PC-3 (cell line): ENCODE results near the gene CSMD2. TPM values are rescaled to one million over a fixed set of nuclear protein-coding genes. Genes with fewer than 3 reads are reported as not detected.

ENCODE experiments used
- ATAC-seq: fragments of 200-7000 bp; cut with Tn5 transposase; 2 replicates; pipeline ENCODE4 v1.9.1; 2020; ENCODE audit warnings: mild to moderate bottlenecking, moderate library complexity
- BruUV-seq: library from RNA; stranded (reverse); fragments of 400-500 nt; replicated peaks from 2 replicates; lab custom pipeline; 2021; lab: Mats Ljungman, UMichigan
- CTCF ChIA-PET: fragments of 300-600 bp; sonication (Branson Sonifier 250); formaldehyde crosslinking; loops from one replicate; lab custom pipeline; 2022; ENCODE audit warnings: antibody characterized with exemption; lab: Charles Lee
- POLR2A ChIA-PET: fragments of 300-600 bp; sonication (Branson Sonifier 250); formaldehyde crosslinking; loops from one replicate; lab custom pipeline; 2022; ENCODE audit warnings: antibody characterized with exemption; ENCODE audit not compliant: unreplicated experiment; lab: Charles Lee
- DNase-seq: peaks from one replicate; pipeline ENCODE4 v3.0.0-alpha.2; 2015
- H2AFZ ChIP-seq: fragments of 300-600 bp; sonication (generic); 2 replicates; pipeline ENCODE4 v1.6.0; 2016; ENCODE audit warnings: antibody characterized with exemption, low read length
- H3F3A ChIP-seq: fragments of 300-600 bp; sonication (generic); one replicate; pipeline ENCODE4 v1.6.0; 2017; ENCODE audit warnings: antibody characterized with exemption, low read length, control low read depth, mild to moderate bottlenecking; ENCODE audit not compliant: unreplicated experiment
- H3K27ac ChIP-seq: fragments of 300-600 bp; sonication (generic); 2 replicates; pipeline ENCODE4 v1.5.1; 2016; ENCODE audit warnings: mild to moderate bottlenecking, low read length
- H3K27me3 ChIP-seq: fragments of 300-600 bp; sonication (generic); 2 replicates; pipeline ENCODE4 v1.6.1; 2016; ENCODE audit warnings: low read length, mixed read lengths
- H3K36me3 ChIP-seq: fragments of 300-600 bp; sonication (generic); 2 replicates; pipeline ENCODE4 v1.6.1; 2016; ENCODE audit warnings: low read depth, mixed run types, low read length, mixed read lengths
- H3K4me1 ChIP-seq: fragments of 300-600 bp; sonication (generic); 2 replicates; pipeline ENCODE4 v1.5.1; 2016; ENCODE audit warnings: low read length; ENCODE audit not compliant: insufficient read depth
- H3K4me2 ChIP-seq: fragments of 300-600 bp; sonication (generic); 2 replicates; pipeline ENCODE4 v1.6.0; 2016; ENCODE audit warnings: low read length
- H3K4me3 ChIP-seq: fragments of 300-600 bp; sonication (generic); 2 replicates; pipeline ENCODE4 v1.5.1; 2016; ENCODE audit warnings: mild to moderate bottlenecking, low read length, mixed read lengths
- H3K79me2 ChIP-seq: fragments of 300-600 bp; sonication (generic); 2 replicates; pipeline ENCODE4 v1.6.1; 2017; ENCODE audit warnings: low read length, mixed read lengths
- H3K9ac ChIP-seq: fragments of 300-600 bp; sonication (generic); 2 replicates; pipeline ENCODE4 v1.6.0; 2016; ENCODE audit warnings: mild to moderate bottlenecking, low read length
- H3K9me2 ChIP-seq: fragments of 300-600 bp; sonication (generic); replicated peaks from 2 replicates; pipeline ENCODE4 v1.6.1; 2016; ENCODE audit warnings: mixed run types, low read length, mixed read lengths
- H3K9me3 ChIP-seq: fragments of 300-600 bp; sonication (generic); 2 replicates; pipeline ENCODE4 v1.6.1; 2016; ENCODE audit warnings: low read length, mixed read lengths
- H4K20me1 ChIP-seq: fragments of 300-600 bp; sonication (generic); 2 replicates; pipeline ENCODE4 v1.6.1; 2016; ENCODE audit warnings: low read length, mixed read lengths
- CTCF ChIP-seq: fragments of 300-600 bp; sonication (generic); conservative IDR thresholded peaks from 2 replicates; pipeline ENCODE4 v1.5.1; 2017; ENCODE audit warnings: antibody characterized with exemption, low read depth, mild to moderate bottlenecking, low read length
- EZH2 ChIP-seq: fragments of 300-600 bp; sonication (generic); IDR thresholded peaks from one replicate; pipeline ENCODE4 v1.6.1; 2017; ENCODE audit warnings: antibody characterized with exemption, mild to moderate bottlenecking, low read length; ENCODE audit not compliant: unreplicated experiment
- EZH2phosphoT487 ChIP-seq: fragments of 300-600 bp; sonication (generic); IDR thresholded peaks from 2 replicates; pipeline ENCODE4 v1.6.1; 2018; ENCODE audit warnings: mild to moderate bottlenecking, antibody characterized with exemption, low read length, borderline replicate concordance
- intact Hi-C: fragments of 100-400 bp; cut with micrococcal nuclease; formaldehyde crosslinking; loops from 2 replicates; pipeline ENCODE4 v1.9.0; 2023
- total RNA-seq: library from RNA; depleted of rRNA; stranded (reverse); fragments of >200 nt; gene quantifications from 2 replicates; pipeline ENCODE4 v1.2.3, GENCODE V29; 2014

The CSMD2 gene
- total RNA-seq, 1 experiment from 2014 or later: not detected

GRCh38 chr1:33897092-33897725 lies 267.8 kb downstream of the CSMD2 start:
- no peak for TF ChIP-seq EZH2
- TF ChIP-seq EZH2phosphoT487: no peak
- no peak for TF ChIP-seq CTCF

GRCh38 chr1:33895976-33896375 lies 269.1 kb downstream of the CSMD2 start:
- Histone ChIP-seq H3K36me3 (no peaks in the 10 kb centered on the region), H3K4me2 (no peak overlapping the region), H3K27me3 (no peaks in the 10 kb centered on the region), H3K9ac (no peak overlapping the region), H3K9me3 (no peaks in the 10 kb centered on the region), H3K9me2 (no peaks in the 10 kb centered on the region), H3K4me1 (no peaks in the 10 kb centered on the region), H3K79me2 (no peaks in the 10 kb centered on the region), H3K27ac (no peak overlapping the region), H2AFZ (no peak overlapping the region), H4K20me1 (no peaks in the 10 kb centered on the region), H3K4me3 (no peak overlapping the region), H3F3A (no peaks in the 10 kb centered on the region)
- no peak for ATAC-seq
- TF ChIP-seq EZH2phosphoT487 (no peak), CTCF (no peak), EZH2 (no peak)
- DNase-seq: no peak
- ChIA-PET POLR2A (no interaction called here), CTCF (no interaction called here)
- intact Hi-C loops: no loop called here
- BruUV-seq: no TSS peak

More at GRCh38 chr1:33897092-33897725, 267.8 kb downstream of the CSMD2 start:
- Histone ChIP-seq H3K9me2 (no peaks in the 10 kb centered on the region), H3K9ac (no peak overlapping the region), H3K9me3 (no peaks in the 10 kb centered on the region), H4K20me1 (no peaks in the 10 kb centered on the region), H3K4me2 (no peak overlapping the region), H3K4me3 (no peak overlapping the region), H3K27me3 (no peaks in the 10 kb centered on the region), H3F3A (no peaks in the 10 kb centered on the region), H3K79me2 (no peaks in the 10 kb centered on the region), H3K27ac (no peak overlapping the region), H3K4me1 (no peaks in the 10 kb centered on the region), H2AFZ (no peak overlapping the region), H3K36me3 (no peaks in the 10 kb centered on the region)
- DNase-seq (no peak), ATAC-seq (no peak)
- CTCF ChIA-PET: no interaction called here
- BruUV-seq: no TSS peak
- POLR2A ChIA-PET: no interaction called here
- intact Hi-C loops: no loop called here

DNA sequence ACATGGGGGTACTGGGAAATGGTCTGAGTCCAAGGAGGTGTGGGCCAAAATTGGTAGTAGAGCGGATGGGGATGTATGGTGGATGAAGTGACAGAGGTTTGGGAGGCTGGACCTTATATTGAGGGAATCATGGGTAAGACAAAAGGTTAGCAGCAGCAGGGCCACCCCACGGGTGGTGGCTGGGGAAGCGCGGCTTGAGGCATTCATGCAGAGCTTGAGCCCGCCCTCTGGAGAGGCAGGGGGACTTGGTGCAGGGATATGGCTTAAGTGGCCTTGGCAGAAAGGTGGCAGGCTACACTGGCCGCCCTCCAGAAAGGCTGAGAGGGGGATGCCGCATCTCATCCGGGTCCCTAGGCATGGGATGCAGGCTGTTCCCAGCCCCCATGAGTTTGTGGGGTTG lies 269.6 kb downstream of the CSMD2 start:
- Histone ChIP-seq H3K4me3 (no peak overlapping the region), H3K9me3 (no peaks in the 10 kb centered on the region), H3K27me3 (no peaks in the 10 kb centered on the region), H3K79me2 (no peaks in the 10 kb centered on the region), H3K9ac (no peak overlapping the region), H3K4me2 (no peak overlapping the region), H3K36me3 (no peaks in the 10 kb centered on the region), H3K4me1 (no peaks in the 10 kb centered on the region), H3F3A (no peaks in the 10 kb centered on the region), H3K9me2 (no peaks in the 10 kb centered on the region), H3K27ac (no peak overlapping the region), H4K20me1 (no peaks in the 10 kb centered on the region), H2AFZ (no peak overlapping the region)
- ATAC-seq: no peak
- DNase-seq: no peak
- TF ChIP-seq EZH2phosphoT487 (no peak), EZH2 (no peak), CTCF (no peak)
- BruUV-seq: no TSS peak
- CTCF ChIA-PET: no interaction called here
- intact Hi-C loops: no loop called here
- POLR2A ChIA-PET: no interaction called here
